K562 (cell line): Measurements from ENCODE around the gene MRPL55. TPM values are rescaled to one million over a fixed set of nuclear protein-coding genes. Genes with fewer than 3 reads are reported as not detected.
A peak's percentile ranks its signal among the peaks of the same experiment; 100 is the strongest.

Source experiments
- ATF1 ChIP-seq, 2 experiments: fragments of 450-650 bp in 1 of 2; IDR thresholded peaks; 2 replicates each; pipeline ENCODE4 v1.6.1; 2016; ENCODE audit warnings: missing compliant biosample characterization in 1 of 2, missing genetic modification characterization in 1 of 2
- BRD4 ChIP-seq: fragments of 200-600 bp; sonication (generic); IDR thresholded peaks from 2 replicates; pipeline ENCODE4 v1.6.1; 2017; ENCODE audit warnings: inconsistent platforms
- CHD2 ChIP-seq: IDR thresholded peaks from 2 replicates; pipeline ENCODE4 v1.6.1; 2011; ENCODE audit warnings: low read depth, low read length
- DMBX1 ChIP-seq: fragments of 250-450 bp; sonication (Bioruptor Pico); IDR thresholded peaks from 2 replicates; pipeline ENCODE4 v1.8.0; 2022; ENCODE audit warnings: inconsistent platforms, mild to moderate bottlenecking, moderate library complexity, borderline replicate concordance
- ETV6 ChIP-seq, 3 experiments: fragments of 150-350 bp in 1 of 3; sonication (generic) in 1 of 3; formaldehyde crosslinking in 1 of 3; IDR thresholded peaks; 2 replicates each; pipeline versions ENCODE4 v1.6.1 to v1.8.0; 2014 to 2022; ENCODE audit warnings: borderline replicate concordance in 2 of 3, low read depth in 2 of 3, antibody characterized with exemption in 1 of 3, low read length in 1 of 3, mild to moderate bottlenecking in 1 of 3, missing genetic modification reagents in 1 of 3
- FOXJ2 ChIP-seq: fragments of 200-800 bp; sonication (Bioruptor generic); IDR thresholded peaks from 2 replicates; pipeline ENCODE4 v1.6.1; 2016; ENCODE audit warnings: missing genetic modification characterization, missing compliant biosample characterization
- HDAC2 ChIP-seq: fragments of 450-650 bp; IDR thresholded peaks from 2 replicates; pipeline ENCODE4 v1.6.1; 2016; ENCODE audit warnings: mild to moderate bottlenecking
- NCOA1 ChIP-seq: fragments of 450-650 bp; IDR thresholded peaks from 2 replicates; pipeline ENCODE4 v1.6.1; 2016; ENCODE audit warnings: low read depth
- NFIC ChIP-seq: fragments of 450-650 bp; IDR thresholded peaks from 2 replicates; pipeline ENCODE4 v1.6.1; 2017; ENCODE audit warnings: mild to moderate bottlenecking, inconsistent platforms
- SMARCA5 ChIP-seq: fragments of 450-650 bp; IDR thresholded peaks from 2 replicates; pipeline ENCODE4 v1.6.1; 2016
- SRF ChIP-seq, 2 experiments: fragments of 250-450, 450-650 bp in 1 of 2; sonication (Bioruptor Pico) in 1 of 2; sonication (generic) in 1 of 2; formaldehyde crosslinking; IDR thresholded peaks; 2 replicates each; pipeline versions ENCODE4 v1.5.0 to v1.5.1; 2020 to 2022; ENCODE audit warnings: mild to moderate bottlenecking in 1 of 2, missing genetic modification reagents in 1 of 2
- U2AF2 ChIP-seq: fragments of 200-400 bp; formaldehyde crosslinking; optimal IDR thresholded peaks from 2 replicates; pipeline ENCODE3; 2017; ENCODE audit warnings: low read depth, mild to moderate bottlenecking, low read length
- XRCC5 ChIP-seq: fragments of 200-400 bp; formaldehyde crosslinking; IDR thresholded peaks from 2 replicates; pipeline ENCODE4 v1.6.1; 2017; ENCODE audit warnings: low read depth, mild to moderate bottlenecking, low read length
- ZNF232 ChIP-seq: sonication (generic); formaldehyde crosslinking; IDR thresholded peaks from 2 replicates; pipeline ENCODE4 v1.8.0; 2022; ENCODE audit warnings: mild to moderate bottlenecking, missing genetic modification reagents
- ZNF695 ChIP-seq: fragments of 450-650 bp; formaldehyde crosslinking; IDR thresholded peaks from 2 replicates; pipeline ENCODE4 v1.4.0; 2020; ENCODE audit warnings: mild to moderate bottlenecking, moderate library complexity
- polyA plus RNA-seq, 8 experiments: library from polyadenylated mRNA; depleted of rRNA in 4 of 8; stranded (reverse) in 5 of 8; unstranded in 3 of 8; fragments of >200 nt; fragmentation: Nextera tagmentation in 2 of 8; fragmentation: Illumina TruSeq in 1 of 8; extraction: Ambion mirVana in 2 of 8; extraction: Trizol in 1 of 8; gene quantifications; 2 replicates each; pipeline versions ENCODE4 v1.2.1 to v1.2.3, GENCODE V29; 2011 to 2014; ENCODE audit warnings: inconsistent platforms in 1 of 8, missing spikeins in 1 of 8
- total RNA-seq, 7 experiments: library from RNA; depleted of rRNA in 6 of 7; stranded (reverse); fragments of >200 nt in 6 of 7; fragmentation: Illumina TruSeq in 2 of 7; extraction: Trizol in 2 of 7; gene quantifications; 2 replicates each; pipeline versions ENCODE4 v1.2.1 to v1.2.3, GENCODE V29; 2011 to 2021; ENCODE audit warnings: low replicate concordance in 1 of 7
- TF ChIP-seq, protein P1 (sequence below): fragments of 150-350 bp; conservative IDR thresholded peaks from 2 replicates; pipeline ENCODE4 v1.6.1; 2014; ENCODE audit warnings: low read length
- TF ChIP-seq, protein P2 (sequence below): IDR thresholded peaks from 2 replicates; pipeline ENCODE4 v1.6.1; 2011; ENCODE audit warnings: borderline replicate concordance, low read depth, mild to moderate bottlenecking, moderate library complexity, low read length; ENCODE audit not compliant: insufficient read depth, poor library complexity, severe bottlenecking
- TF ChIP-seq, protein P3 (sequence below): fragments of 450-650 bp; IDR thresholded peaks from 2 replicates; pipeline ENCODE4 v1.6.1; 2016
- TF ChIP-seq, protein P4 (sequence below): fragments of 250-450 bp; sonication (Bioruptor Pico); IDR thresholded peaks from 2 replicates; pipeline ENCODE4 v1.8.0; 2021; ENCODE audit warnings: moderate library complexity, mild to moderate bottlenecking, inconsistent platforms

MRPL55 gene
- total and polyA plus RNA-seq, 9 of the 15 experiments (the other 6 are each of a cell fraction or from before 2014, with no cell fraction given): 34.9 to 228 (median 81.0) TPM

DNA sequence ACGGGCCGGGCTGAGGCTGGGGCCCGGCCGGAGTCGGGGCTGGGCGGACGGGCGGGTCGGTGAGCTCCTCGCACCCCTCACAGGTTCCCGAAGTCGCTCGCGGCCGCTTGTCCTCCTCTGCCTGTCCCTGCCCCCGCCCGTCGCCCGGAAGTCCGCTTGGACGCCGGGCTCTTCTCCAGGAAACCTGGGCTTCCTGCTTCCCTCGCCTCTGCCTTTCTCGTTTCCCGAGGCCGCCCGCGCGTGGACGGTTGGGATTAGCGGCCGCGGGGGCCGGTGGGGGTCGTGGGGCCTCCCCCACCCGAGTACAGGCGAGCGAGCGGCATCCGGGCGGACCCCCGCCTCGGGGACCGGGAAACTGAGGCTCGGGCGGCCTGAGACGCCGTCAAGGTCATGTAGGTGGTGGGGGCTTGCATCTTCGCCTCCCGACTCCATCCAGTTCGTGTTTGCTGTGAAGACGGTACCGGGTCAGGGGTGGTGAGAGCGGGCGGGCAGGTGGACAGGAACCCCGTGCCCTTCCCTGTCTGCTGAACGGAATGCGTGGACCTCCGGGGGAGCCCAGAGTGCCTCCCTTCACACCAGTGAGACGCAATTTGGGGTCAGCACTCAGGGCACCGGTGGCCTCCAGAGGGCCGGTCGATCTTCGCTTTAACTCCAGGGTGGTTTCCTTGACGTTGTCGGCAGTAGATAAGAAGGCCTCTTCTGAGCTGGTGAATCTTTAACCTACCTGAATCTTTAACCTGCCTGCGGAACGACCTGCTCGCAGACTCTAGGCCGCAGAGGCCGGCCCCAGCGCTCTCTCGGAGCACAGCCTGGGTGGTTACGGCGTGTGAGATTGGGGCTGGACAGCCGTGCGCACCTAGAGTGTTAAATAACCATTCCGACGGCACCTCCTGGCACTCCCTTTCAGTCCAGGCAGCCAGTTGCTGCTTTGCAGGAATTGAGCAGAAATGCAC lies 25.9 kb downstream of the MRPL55 start (continued):
- TF ChIP-seq ZNF232 (CRISPR knock-in tag) (0 out of 2 replicates have a peak, but pooled peaks have one; percentile 12), NFIC (no peak), NCOA1 (no peak), ZNF695 (no peak), CHD2 (no peak; the same call in 1 of the 2 replicates), FOXJ2 (tag) (no peak), U2AF2 (no peak), DMBX1 (CRISPR knock-in tag) (no peak), BRD4 (peak; percentile 99), ETV6 (IDR thresholded peaks at IDR 0.05; ENCODE audit: borderline replicate concordance in 1 of 2, low read depth in 2 of 2, low read length in 1 of 2) (no peak; a peak in 1 of 4 replicates), ETV6 (CRISPR knock-in tag; IDR thresholded peaks at IDR 0.05; ENCODE audit: borderline replicate concordance) (peak; percentile 79; the same call in 1 of the 2 replicates), SRF (CRISPR knock-in tag; IDR thresholded peaks at IDR 0.05) (no peak), XRCC5 (no peak), HDAC2 (no peak), ATF1 (CRISPR knock-in tag; IDR thresholded peaks at IDR 0.05) (no peak), ATF1 (tag; IDR thresholded peaks at IDR 0.05) (peak; percentile 72; the same call in 1 of the 2 replicates), SMARCA5 (0 out of 2 replicates have a peak, but pooled peaks have one; percentile 13)
- TF ChIP-seq, protein P1, sequence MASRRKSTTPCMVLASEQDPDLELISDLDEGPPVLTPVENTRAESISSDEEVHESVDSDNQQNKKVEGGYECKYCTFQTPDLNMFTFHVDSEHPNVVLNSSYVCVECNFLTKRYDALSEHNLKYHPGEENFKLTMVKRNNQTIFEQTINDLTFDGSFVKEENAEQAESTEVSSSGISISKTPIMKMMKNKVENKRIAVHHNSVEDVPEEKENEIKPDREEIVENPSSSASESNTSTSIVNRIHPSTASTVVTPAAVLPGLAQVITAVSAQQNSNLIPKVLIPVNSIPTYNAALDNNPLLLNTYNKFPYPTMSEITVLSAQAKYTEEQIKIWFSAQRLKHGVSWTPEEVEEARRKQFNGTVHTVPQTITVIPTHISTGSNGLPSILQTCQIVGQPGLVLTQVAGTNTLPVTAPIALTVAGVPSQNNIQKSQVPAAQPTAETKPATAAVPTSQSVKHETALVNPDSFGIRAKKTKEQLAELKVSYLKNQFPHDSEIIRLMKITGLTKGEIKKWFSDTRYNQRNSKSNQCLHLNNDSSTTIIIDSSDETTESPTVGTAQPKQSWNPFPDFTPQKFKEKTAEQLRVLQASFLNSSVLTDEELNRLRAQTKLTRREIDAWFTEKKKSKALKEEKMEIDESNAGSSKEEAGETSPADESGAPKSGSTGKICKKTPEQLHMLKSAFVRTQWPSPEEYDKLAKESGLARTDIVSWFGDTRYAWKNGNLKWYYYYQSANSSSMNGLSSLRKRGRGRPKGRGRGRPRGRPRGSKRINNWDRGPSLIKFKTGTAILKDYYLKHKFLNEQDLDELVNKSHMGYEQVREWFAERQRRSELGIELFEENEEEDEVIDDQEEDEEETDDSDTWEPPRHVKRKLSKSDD: no peak
- TF ChIP-seq, protein P2, sequence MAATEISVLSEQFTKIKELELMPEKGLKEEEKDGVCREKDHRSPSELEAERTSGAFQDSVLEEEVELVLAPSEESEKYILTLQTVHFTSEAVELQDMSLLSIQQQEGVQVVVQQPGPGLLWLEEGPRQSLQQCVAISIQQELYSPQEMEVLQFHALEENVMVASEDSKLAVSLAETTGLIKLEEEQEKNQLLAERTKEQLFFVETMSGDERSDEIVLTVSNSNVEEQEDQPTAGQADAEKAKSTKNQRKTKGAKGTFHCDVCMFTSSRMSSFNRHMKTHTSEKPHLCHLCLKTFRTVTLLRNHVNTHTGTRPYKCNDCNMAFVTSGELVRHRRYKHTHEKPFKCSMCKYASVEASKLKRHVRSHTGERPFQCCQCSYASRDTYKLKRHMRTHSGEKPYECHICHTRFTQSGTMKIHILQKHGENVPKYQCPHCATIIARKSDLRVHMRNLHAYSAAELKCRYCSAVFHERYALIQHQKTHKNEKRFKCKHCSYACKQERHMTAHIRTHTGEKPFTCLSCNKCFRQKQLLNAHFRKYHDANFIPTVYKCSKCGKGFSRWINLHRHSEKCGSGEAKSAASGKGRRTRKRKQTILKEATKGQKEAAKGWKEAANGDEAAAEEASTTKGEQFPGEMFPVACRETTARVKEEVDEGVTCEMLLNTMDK: no peak
- TF ChIP-seq, protein P3, sequence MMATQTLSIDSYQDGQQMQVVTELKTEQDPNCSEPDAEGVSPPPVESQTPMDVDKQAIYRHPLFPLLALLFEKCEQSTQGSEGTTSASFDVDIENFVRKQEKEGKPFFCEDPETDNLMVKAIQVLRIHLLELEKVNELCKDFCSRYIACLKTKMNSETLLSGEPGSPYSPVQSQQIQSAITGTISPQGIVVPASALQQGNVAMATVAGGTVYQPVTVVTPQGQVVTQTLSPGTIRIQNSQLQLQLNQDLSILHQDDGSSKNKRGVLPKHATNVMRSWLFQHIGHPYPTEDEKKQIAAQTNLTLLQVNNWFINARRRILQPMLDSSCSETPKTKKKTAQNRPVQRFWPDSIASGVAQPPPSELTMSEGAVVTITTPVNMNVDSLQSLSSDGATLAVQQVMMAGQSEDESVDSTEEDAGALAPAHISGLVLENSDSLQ: no peak
- TF ChIP-seq, protein P4, sequence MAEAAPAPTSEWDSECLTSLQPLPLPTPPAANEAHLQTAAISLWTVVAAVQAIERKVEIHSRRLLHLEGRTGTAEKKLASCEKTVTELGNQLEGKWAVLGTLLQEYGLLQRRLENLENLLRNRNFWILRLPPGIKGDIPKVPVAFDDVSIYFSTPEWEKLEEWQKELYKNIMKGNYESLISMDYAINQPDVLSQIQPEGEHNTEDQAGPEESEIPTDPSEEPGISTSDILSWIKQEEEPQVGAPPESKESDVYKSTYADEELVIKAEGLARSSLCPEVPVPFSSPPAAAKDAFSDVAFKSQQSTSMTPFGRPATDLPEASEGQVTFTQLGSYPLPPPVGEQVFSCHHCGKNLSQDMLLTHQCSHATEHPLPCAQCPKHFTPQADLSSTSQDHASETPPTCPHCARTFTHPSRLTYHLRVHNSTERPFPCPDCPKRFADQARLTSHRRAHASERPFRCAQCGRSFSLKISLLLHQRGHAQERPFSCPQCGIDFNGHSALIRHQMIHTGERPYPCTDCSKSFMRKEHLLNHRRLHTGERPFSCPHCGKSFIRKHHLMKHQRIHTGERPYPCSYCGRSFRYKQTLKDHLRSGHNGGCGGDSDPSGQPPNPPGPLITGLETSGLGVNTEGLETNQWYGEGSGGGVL (CRISPR knock-in tag): no peak
